ENCODE data around the gene TMBIM6.

GRCh38 chr12:49730568-49731101 lies 10.7 kb upstream of the TMBIM6 start:
- TF ChIP-seq, protein P1, sequence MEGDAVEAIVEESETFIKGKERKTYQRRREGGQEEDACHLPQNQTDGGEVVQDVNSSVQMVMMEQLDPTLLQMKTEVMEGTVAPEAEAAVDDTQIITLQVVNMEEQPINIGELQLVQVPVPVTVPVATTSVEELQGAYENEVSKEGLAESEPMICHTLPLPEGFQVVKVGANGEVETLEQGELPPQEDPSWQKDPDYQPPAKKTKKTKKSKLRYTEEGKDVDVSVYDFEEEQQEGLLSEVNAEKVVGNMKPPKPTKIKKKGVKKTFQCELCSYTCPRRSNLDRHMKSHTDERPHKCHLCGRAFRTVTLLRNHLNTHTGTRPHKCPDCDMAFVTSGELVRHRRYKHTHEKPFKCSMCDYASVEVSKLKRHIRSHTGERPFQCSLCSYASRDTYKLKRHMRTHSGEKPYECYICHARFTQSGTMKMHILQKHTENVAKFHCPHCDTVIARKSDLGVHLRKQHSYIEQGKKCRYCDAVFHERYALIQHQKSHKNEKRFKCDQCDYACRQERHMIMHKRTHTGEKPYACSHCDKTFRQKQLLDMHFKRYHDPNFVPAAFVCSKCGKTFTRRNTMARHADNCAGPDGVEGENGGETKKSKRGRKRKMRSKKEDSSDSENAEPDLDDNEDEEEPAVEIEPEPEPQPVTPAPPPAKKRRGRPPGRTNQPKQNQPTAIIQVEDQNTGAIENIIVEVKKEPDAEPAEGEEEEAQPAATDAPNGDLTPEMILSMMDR (conservative IDR thresholded peaks at IDR 0.05 in 1 of 2, IDR thresholded peaks at IDR 0.05 in 1 of 2; ENCODE audit: extremely low read depth in 1 of 2, insufficient read depth in 1 of 2, low read depth in 1 of 2, low read length in 2 of 2), result no peak
- no peak for TF ChIP-seq EZH2 (IDR thresholded peaks at IDR 0.05; ENCODE audit: borderline replicate concordance, low read length)

Measured in mammary epithelial cell (primary cell).